ENCODE measurements around the gene STAMBPL1. TPM values are rescaled to one million over a fixed set of nuclear protein-coding genes. Genes with fewer than 3 reads are reported as not detected.

Gene STAMBPL1
- total RNA-seq, 1 donor from 2014 or later: 3.3 TPM

DNA sequence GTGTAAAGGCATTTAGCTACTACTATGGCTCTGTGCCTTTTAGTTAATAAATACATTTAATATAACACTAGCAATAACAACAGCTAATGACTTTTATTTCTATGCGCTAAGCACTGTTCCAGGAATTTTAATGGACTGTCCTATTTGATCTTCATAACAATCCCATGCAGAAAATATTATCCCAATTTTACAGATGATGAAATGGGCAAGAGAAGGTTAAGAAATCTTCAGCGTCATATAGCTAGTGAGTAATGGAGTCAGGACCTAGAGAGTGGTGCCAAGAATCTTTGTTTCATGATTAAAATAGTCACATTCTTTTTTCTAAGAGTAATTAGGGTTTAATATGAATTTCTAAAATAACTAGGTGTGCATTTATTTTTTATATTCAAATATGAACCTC is 40.2 kb downstream of the STAMBPL1 start:
- Mint-ChIP-seq H3K27me3 (ENCODE audit: unreplicated experiment) (no peaks in the 10 kb centered on the region), H3K4me1 (ENCODE audit: unreplicated experiment) (peaks cover 22% of the 10 kb centered on the region)
- TF ChIP-seq, protein P1, sequence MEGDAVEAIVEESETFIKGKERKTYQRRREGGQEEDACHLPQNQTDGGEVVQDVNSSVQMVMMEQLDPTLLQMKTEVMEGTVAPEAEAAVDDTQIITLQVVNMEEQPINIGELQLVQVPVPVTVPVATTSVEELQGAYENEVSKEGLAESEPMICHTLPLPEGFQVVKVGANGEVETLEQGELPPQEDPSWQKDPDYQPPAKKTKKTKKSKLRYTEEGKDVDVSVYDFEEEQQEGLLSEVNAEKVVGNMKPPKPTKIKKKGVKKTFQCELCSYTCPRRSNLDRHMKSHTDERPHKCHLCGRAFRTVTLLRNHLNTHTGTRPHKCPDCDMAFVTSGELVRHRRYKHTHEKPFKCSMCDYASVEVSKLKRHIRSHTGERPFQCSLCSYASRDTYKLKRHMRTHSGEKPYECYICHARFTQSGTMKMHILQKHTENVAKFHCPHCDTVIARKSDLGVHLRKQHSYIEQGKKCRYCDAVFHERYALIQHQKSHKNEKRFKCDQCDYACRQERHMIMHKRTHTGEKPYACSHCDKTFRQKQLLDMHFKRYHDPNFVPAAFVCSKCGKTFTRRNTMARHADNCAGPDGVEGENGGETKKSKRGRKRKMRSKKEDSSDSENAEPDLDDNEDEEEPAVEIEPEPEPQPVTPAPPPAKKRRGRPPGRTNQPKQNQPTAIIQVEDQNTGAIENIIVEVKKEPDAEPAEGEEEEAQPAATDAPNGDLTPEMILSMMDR (IDR thresholded peaks at IDR 0.05; ENCODE audit: unreplicated experiment): no peak

GRCh38 chr10:88920986-88921593 is 41.0 kb downstream of the STAMBPL1 start:
- DNase-seq (ENCODE audit: low spot score): no peak
- Mint-ChIP-seq H3K27me3 (ENCODE audit: unreplicated experiment) (no peaks in the 10 kb centered on the region), H3K9me3 (ENCODE audit: unreplicated experiment) (no peaks in the 10 kb centered on the region), H3K4me1 (ENCODE audit: unreplicated experiment) (peaks cover 15% of the 10 kb centered on the region), H3K27ac (ENCODE audit: unreplicated experiment) (no peak overlapping the region), H3K4me3 (ENCODE audit: unreplicated experiment) (no peak overlapping the region), H3K36me3 (ENCODE audit: low read depth, unreplicated experiment) (no peaks in the 10 kb centered on the region)
- TF ChIP-seq, protein P1 (IDR thresholded peaks at IDR 0.05; ENCODE audit: unreplicated experiment): no peak

More for the DNA sequence above, 40.2 kb downstream of the STAMBPL1 start:
- Mint-ChIP-seq H3K9me3 (ENCODE audit: unreplicated experiment) (no peaks in the 10 kb centered on the region), H3K36me3 (ENCODE audit: low read depth, unreplicated experiment) (no peaks in the 10 kb centered on the region), H3K27ac (ENCODE audit: unreplicated experiment) (no peak overlapping the region), H3K4me3 (ENCODE audit: unreplicated experiment) (no peak overlapping the region)
- DNase-seq (ENCODE audit: low spot score): no peak

DNA sequence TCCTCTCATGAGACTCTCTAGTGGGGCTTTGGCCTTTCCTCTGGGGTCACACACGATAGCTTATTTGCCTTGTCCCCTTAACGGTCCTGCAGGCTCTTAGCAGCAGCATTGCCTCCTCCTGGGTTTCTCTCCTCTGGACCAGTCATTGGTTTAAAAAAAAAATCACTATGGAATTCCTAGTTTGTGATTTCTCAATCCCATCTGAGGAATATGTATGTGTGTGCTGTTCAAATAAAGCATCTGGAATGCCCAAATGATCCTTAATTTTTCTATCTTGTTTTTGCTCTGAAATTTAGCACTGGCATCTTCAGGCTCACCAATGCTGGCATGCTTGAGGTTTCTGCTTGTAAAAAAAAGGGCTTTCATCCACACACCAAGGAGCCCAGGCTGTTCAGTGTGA is 42.0 kb downstream of the STAMBPL1 start:
- Mint-ChIP-seq H3K27ac (ENCODE audit: unreplicated experiment) (no peak overlapping the region), H3K4me1 (ENCODE audit: unreplicated experiment) (peaks cover 13% of the 10 kb centered on the region)
- TF ChIP-seq, protein P1 (IDR thresholded peaks at IDR 0.05; ENCODE audit: unreplicated experiment): no peak

GRCh38 chr10:88923520-88923919 is 43.5 kb downstream of the STAMBPL1 start:
- TF ChIP-seq, protein P1 (IDR thresholded peaks at IDR 0.05; ENCODE audit: unreplicated experiment): no peak
- H3K27me3 Mint-ChIP-seq (ENCODE audit: unreplicated experiment): no peaks in the 10 kb centered on the region
- no peak for DNase-seq (ENCODE audit: low spot score)
- no peak overlapping the region for H3K4me3 Mint-ChIP-seq (ENCODE audit: unreplicated experiment)
- H3K36me3 Mint-ChIP-seq (ENCODE audit: low read depth, unreplicated experiment): no peaks in the 10 kb centered on the region
- H3K4me1 Mint-ChIP-seq (ENCODE audit: unreplicated experiment): peaks cover 13% of the 10 kb centered on the region
- H3K27ac Mint-ChIP-seq (ENCODE audit: unreplicated experiment): peak overlapping the region; percentile 88
- H3K9me3 Mint-ChIP-seq (ENCODE audit: unreplicated experiment): no peaks in the 10 kb centered on the region

More for the DNA sequence above, 42.0 kb downstream of the STAMBPL1 start:
- Mint-ChIP-seq H3K27me3 (ENCODE audit: unreplicated experiment) (no peaks in the 10 kb centered on the region), H3K4me3 (ENCODE audit: unreplicated experiment) (no peak overlapping the region), H3K36me3 (ENCODE audit: low read depth, unreplicated experiment) (no peaks in the 10 kb centered on the region), H3K9me3 (ENCODE audit: unreplicated experiment) (no peaks in the 10 kb centered on the region)
- no peak for DNase-seq (ENCODE audit: low spot score)

DNA sequence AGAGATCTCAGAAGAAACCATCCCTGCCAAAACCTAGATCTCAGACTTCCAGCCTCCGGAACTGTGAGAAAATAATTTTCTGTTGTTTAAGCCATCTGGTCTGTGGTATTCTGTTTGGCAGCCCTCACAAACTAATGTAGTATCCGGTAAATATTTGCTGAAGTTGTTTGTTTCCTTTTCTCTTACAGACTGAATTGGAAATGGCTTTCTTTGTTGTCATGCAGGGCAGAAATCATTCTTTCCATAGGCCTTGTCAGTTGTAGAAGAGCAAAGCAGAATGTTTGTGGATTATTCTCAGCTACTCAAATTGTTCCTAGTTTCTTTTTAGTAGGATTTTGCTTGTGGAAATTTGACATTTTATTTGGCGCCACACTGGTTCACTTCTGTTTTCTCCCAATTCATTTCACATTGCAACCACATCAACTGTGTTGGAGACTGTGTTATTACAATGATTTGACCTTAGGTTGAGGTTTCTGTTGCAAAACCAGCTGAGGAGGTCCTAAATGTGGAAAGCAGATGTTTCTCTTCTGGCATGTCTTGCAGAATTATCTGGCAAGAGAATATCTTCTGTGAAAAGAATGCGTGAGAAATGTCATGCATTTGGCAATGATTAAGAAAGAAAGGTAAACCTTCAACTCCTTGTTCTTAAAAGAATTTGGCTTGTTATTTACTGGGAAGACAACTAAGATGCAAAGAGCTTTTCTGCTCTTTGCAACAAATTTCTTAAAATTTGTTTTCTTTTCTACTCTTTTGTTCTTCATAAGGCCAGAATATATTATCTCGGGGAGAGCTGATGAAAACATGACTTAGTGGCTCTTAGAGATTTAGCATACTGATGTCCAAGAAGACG is 46.7 kb downstream of the STAMBPL1 start:
- H3K4me3 Mint-ChIP-seq (ENCODE audit: unreplicated experiment): no peak overlapping the region
- peaks cover 13% of the 10 kb centered on the region for H3K4me1 Mint-ChIP-seq (ENCODE audit: unreplicated experiment)
- no peak overlapping the region for H3K27ac Mint-ChIP-seq (ENCODE audit: unreplicated experiment)
- no peaks in the 10 kb centered on the region for H3K27me3 Mint-ChIP-seq (ENCODE audit: unreplicated experiment)
- H3K9me3 Mint-ChIP-seq (ENCODE audit: unreplicated experiment): no peaks in the 10 kb centered on the region
- TF ChIP-seq, protein P1 (IDR thresholded peaks at IDR 0.05; ENCODE audit: unreplicated experiment): no peak
- H3K36me3 Mint-ChIP-seq (ENCODE audit: low read depth, unreplicated experiment): no peaks in the 10 kb centered on the region
- DNase-seq (ENCODE audit: low spot score): no peak
